PFSK-1 (cell line): Measurements from ENCODE around the gene FOXRED2.

Source experiments
- FOXP2 ChIP-seq: optimal IDR thresholded peaks from 2 replicates; pipeline ENCODE3; 2011; ENCODE audit warnings: borderline replicate concordance, control low read depth, inconsistent platforms; ENCODE audit not compliant: insufficient read depth; ENCODE audit errors: extremely low read length, extremely low read depth
- POLR2AphosphoS5 ChIP-seq: IDR thresholded peaks from 2 replicates; pipeline ENCODE4 v1.6.1; 2012; ENCODE audit warnings: low read depth, mild to moderate bottlenecking, control low read depth, low read length, moderate library complexity
- SIN3A ChIP-seq: IDR thresholded peaks from 2 replicates; pipeline ENCODE4 v1.6.1; 2012; ENCODE audit warnings: mild to moderate bottlenecking, low read length, moderate library complexity, borderline replicate concordance; ENCODE audit not compliant: insufficient read depth
- TAF1 ChIP-seq: IDR thresholded peaks from 2 replicates; pipeline ENCODE4 v1.6.1; 2012; ENCODE audit warnings: low read length, control low read depth, borderline replicate concordance; ENCODE audit not compliant: insufficient read depth
- TF ChIP-seq, protein P1 (sequence below), 2 experiments: IDR thresholded peaks; 2 replicates each; pipeline versions ENCODE4 v1.6.1 to v1.8.0; 2011 to 2012; ENCODE audit warnings: low read depth in 2 of 2, low read length in 2 of 2, control low read depth in 1 of 2, inconsistent platforms in 1 of 2, mild to moderate bottlenecking in 1 of 2, moderate library complexity in 1 of 2; ENCODE audit not compliant: insufficient read depth in 1 of 2

Gene FOXRED2

DNA sequence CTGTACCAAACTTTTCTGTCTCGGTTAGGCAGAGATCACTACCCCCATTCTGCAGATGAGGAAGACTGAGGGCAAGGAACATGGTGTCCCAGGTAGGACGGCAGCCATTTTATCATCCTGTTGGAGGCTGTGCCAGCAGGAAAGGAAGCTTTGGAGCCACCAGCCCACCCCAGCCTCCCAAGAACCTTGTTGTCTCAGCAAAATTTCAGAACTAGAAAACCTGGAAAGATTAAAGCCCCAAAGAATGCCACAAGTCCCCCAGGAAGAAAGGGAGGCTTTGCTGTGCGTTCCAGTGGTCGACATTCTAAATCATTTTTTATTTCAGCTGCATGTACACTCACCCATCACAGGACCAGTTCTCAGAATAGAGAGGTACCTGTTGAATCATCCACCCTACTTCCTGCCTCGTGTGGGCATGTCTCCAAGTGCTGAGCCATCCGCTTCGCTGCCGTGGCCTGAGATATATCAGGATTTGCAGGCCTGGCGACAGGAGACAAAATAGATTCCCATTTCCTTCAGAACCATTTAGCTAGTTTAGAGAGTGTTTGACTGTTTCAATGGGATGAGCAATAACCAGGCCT is 35.1 kb upstream of the FOXRED2 start:
- TF ChIP-seq SIN3A (no peak), TAF1 (no peak), FOXP2 (no peak), POLR2AphosphoS5 (no peak)
- TF ChIP-seq, protein P1, sequence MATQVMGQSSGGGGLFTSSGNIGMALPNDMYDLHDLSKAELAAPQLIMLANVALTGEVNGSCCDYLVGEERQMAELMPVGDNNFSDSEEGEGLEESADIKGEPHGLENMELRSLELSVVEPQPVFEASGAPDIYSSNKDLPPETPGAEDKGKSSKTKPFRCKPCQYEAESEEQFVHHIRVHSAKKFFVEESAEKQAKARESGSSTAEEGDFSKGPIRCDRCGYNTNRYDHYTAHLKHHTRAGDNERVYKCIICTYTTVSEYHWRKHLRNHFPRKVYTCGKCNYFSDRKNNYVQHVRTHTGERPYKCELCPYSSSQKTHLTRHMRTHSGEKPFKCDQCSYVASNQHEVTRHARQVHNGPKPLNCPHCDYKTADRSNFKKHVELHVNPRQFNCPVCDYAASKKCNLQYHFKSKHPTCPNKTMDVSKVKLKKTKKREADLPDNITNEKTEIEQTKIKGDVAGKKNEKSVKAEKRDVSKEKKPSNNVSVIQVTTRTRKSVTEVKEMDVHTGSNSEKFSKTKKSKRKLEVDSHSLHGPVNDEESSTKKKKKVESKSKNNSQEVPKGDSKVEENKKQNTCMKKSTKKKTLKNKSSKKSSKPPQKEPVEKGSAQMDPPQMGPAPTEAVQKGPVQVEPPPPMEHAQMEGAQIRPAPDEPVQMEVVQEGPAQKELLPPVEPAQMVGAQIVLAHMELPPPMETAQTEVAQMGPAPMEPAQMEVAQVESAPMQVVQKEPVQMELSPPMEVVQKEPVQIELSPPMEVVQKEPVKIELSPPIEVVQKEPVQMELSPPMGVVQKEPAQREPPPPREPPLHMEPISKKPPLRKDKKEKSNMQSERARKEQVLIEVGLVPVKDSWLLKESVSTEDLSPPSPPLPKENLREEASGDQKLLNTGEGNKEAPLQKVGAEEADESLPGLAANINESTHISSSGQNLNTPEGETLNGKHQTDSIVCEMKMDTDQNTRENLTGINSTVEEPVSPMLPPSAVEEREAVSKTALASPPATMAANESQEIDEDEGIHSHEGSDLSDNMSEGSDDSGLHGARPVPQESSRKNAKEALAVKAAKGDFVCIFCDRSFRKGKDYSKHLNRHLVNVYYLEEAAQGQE (IDR thresholded peaks at IDR 0.05; ENCODE audit: insufficient read depth in 1 of 2, low read depth in 2 of 2, low read length in 2 of 2): no peak

GRCh38 chr22:36540867-36541642 is 34.2 kb upstream of the FOXRED2 start:
- TF ChIP-seq TAF1 (no peak), POLR2AphosphoS5 (no peak), FOXP2 (no peak), SIN3A (no peak)
- TF ChIP-seq, protein P1 (IDR thresholded peaks at IDR 0.05; ENCODE audit: insufficient read depth in 1 of 2, low read depth in 2 of 2, low read length in 2 of 2): no peak

DNA sequence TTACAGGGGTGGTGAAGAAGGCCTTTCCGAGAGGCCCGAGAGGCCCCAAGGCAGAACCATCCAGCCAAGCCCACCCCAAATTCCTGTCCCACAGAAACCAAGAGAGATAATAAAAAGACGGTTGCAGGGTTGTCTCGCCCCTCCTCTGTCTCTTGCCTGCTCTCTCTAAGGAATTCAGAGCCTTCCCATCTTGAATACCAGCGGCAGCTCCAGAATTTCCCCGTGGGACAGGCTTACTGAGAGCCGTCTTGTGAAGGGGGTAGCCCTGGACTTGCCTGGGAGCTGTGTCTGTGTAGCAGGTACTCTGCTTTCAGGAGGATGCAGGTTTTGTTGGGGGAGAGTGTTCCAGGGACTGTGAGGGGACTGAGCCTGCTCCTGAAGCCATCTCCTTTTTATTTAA is 31.7 kb upstream of the FOXRED2 start:
- TF ChIP-seq SIN3A (no peak), FOXP2 (no peak), POLR2AphosphoS5 (no peak), TAF1 (no peak)
- TF ChIP-seq, protein P1 (IDR thresholded peaks at IDR 0.05; ENCODE audit: insufficient read depth in 1 of 2, low read depth in 2 of 2, low read length in 2 of 2): no peak

DNA sequence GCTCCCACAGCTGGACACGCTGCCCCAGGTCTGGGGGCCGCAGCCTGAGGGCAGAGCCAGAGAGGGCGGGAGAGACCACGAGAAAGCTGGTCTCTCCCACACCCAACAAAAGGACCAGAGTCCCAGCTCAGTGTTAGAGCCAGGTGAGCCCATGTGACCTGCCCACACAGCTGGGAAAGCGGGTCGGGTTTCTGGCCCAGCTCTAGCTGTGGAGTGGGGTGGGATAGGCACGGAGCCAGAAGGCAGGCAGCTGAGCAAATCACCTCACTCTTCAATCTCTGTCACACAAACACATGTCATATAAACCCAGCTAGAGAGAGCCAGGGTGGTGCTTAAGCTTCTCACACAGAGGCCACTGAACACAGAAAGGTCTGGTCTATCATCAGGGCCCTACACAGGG is 29.9 kb upstream of the FOXRED2 start:
- TF ChIP-seq, protein P1 (IDR thresholded peaks at IDR 0.05; ENCODE audit: insufficient read depth in 1 of 2, low read depth in 2 of 2, low read length in 2 of 2): no peak
- TF ChIP-seq SIN3A: no peak
